Hepatocyte (in vitro differentiated cells): ENCODE measurements around the gene SYDE1. TPM values are rescaled to one million over a fixed set of nuclear protein-coding genes. Genes with fewer than 3 reads are reported as not detected.

Experiments
- DNase-seq: peaks from one replicate; pipeline ENCODE4 v3.0.0-alpha.2; 2016; ENCODE audit warnings: low spot score
- H2AFZ ChIP-seq: fragments of 200-600 bp; sonication (generic); 2 replicates; pipeline ENCODE4 v1.6.0; 2016; ENCODE audit warnings: antibody characterized with exemption, mild to moderate bottlenecking
- H3K27ac ChIP-seq: fragments of 200-600 bp; sonication (generic); 2 replicates; pipeline ENCODE4 v1.5.1; 2016; ENCODE audit warnings: mild to moderate bottlenecking
- H3K27me3 ChIP-seq: fragments of 200-600 bp; sonication (generic); 2 replicates; pipeline ENCODE4 v1.6.1; 2016
- H3K36me3 ChIP-seq: fragments of 200-600 bp; sonication (generic); replicated peaks from 2 replicates; pipeline ENCODE4 v1.5.1; 2016; ENCODE audit warnings: low read depth; ENCODE audit not compliant: insufficient read depth
- H3K4me1 ChIP-seq: fragments of 200-600 bp; sonication (generic); 2 replicates; pipeline ENCODE4 v1.5.1; 2016; ENCODE audit warnings: mild to moderate bottlenecking, moderate library complexity; ENCODE audit not compliant: insufficient read depth
- H3K4me2 ChIP-seq: fragments of 200-600 bp; sonication (generic); 2 replicates; pipeline ENCODE4 v1.6.0; 2016
- H3K4me3 ChIP-seq: fragments of 200-600 bp; sonication (generic); 2 replicates; pipeline ENCODE4 v1.5.1; 2016; ENCODE audit warnings: mild to moderate bottlenecking
- H3K79me2 ChIP-seq: fragments of 200-600 bp; sonication (generic); 2 replicates; pipeline ENCODE4 v1.6.0; 2017; ENCODE audit warnings: mild to moderate bottlenecking
- H3K9me2 ChIP-seq: fragments of 200-600 bp; sonication (generic); replicated peaks from 2 replicates; pipeline ENCODE4 v1.6.0; 2017; ENCODE audit warnings: mild to moderate bottlenecking; ENCODE audit not compliant: insufficient read depth
- H3K9me3 ChIP-seq: fragments of 200-600 bp; sonication (generic); 2 replicates; pipeline ENCODE4 v1.5.1; 2016; ENCODE audit warnings: low read depth, mild to moderate bottlenecking
- H4K20me1 ChIP-seq: fragments of 200-600 bp; sonication (generic); 2 replicates; pipeline ENCODE4 v1.6.0; 2016; ENCODE audit warnings: mild to moderate bottlenecking; ENCODE audit not compliant: insufficient read depth, poor library complexity, severe bottlenecking
- CTCF ChIP-seq: fragments of 200-600 bp; sonication (generic); IDR thresholded peaks from 2 replicates; pipeline ENCODE4 v1.5.1; 2016; ENCODE audit warnings: antibody characterized with exemption, mild to moderate bottlenecking; ENCODE audit not compliant: poor library complexity
- EZH2 ChIP-seq: fragments of 200-600 bp; sonication (generic); IDR thresholded peaks from 2 replicates; pipeline ENCODE4 v1.6.1; 2016; ENCODE audit warnings: antibody characterized with exemption, mild to moderate bottlenecking, borderline replicate concordance
- EZH2phosphoT487 ChIP-seq: fragments of 200-600 bp; sonication (generic); IDR thresholded peaks from one replicate; pipeline ENCODE4 v1.6.1; 2018; ENCODE audit warnings: antibody characterized with exemption, mild to moderate bottlenecking, low read depth, moderate library complexity; ENCODE audit not compliant: unreplicated experiment, severe bottlenecking
- WGBS: methylation state at CpG from one replicate; pipeline ENCODE4 v1.1.6; 2016; ENCODE audit warnings: low lambda C conversion rate; ENCODE audit errors: missing lambda C conversion rate; 5-methylcytosine and 5-hydroxymethylcytosine counted together
- polyA plus RNA-seq: library from polyadenylated mRNA; unstranded; fragments of >200 nt; fragmentation: Nextera tagmentation; extraction: Ambion mirVana; gene quantifications from 2 replicates; pipeline ENCODE4 v1.2.1, GENCODE V29; 2016
- total RNA-seq: library from RNA; depleted of rRNA; stranded (reverse); fragments of >200 nt; gene quantifications from 2 replicates; pipeline ENCODE4 v1.2.3, GENCODE V29; 2014

The SYDE1 gene
- total and polyA plus RNA-seq, 2 experiments from 2014 or later, result 17.8 to 18.5 TPM

GRCh38 chr19:15129856-15130585, 22.8 kb downstream of the SYDE1 start:
- Histone ChIP-seq H3K4me3 (no peak overlapping the region), H2AFZ (no peak overlapping the region), H3K27me3 (no peaks in the 10 kb centered on the region), H3K4me2 (no peak overlapping the region), H3K4me1 (peaks cover 4% of the 10 kb centered on the region), H3K27ac (peak overlapping the region; percentile 64), H3K36me3 (no peaks in the 10 kb centered on the region), H3K9me2 (no peaks in the 10 kb centered on the region), H3K9me3 (no peaks in the 10 kb centered on the region), H4K20me1 (no peaks in the 10 kb centered on the region), H3K79me2 (no peaks in the 10 kb centered on the region)
- peak; percentile 64 for DNase-seq
- TF ChIP-seq CTCF (no peak), EZH2phosphoT487 (no peak), EZH2 (no peak)
- 58% methylated on average over 16 of the region's 16 CpGs for WGBS

GRCh38 chr19:15136234-15136954, 29.2 kb downstream of the SYDE1 start:
- no peaks in the 10 kb centered on the region for H3K27me3 ChIP-seq
- no peaks in the 10 kb centered on the region for H3K79me2 ChIP-seq
- 64% methylated on average over 2 of the region's 2 CpGs for WGBS
- H3K27ac ChIP-seq, result peak overlapping the region; percentile 45
- H3K4me1 ChIP-seq, result no peaks in the 10 kb centered on the region
- H3K9me3 ChIP-seq, result no peaks in the 10 kb centered on the region
- no peaks in the 10 kb centered on the region for H3K36me3 ChIP-seq
- H3K4me2 ChIP-seq, result no peak overlapping the region
- TF ChIP-seq EZH2phosphoT487, result no peak
- no peak for TF ChIP-seq EZH2
- no peak for TF ChIP-seq CTCF
- peak; percentile 45 for DNase-seq
- H2AFZ ChIP-seq, result no peak overlapping the region
- no peak overlapping the region for H3K4me3 ChIP-seq
- H3K9me2 ChIP-seq, result no peaks in the 10 kb centered on the region
- H4K20me1 ChIP-seq, result no peaks in the 10 kb centered on the region

- Histone ChIP-seq H3K27ac (no peak overlapping the region), H3K4me1 (no peaks in the 10 kb centered on the region), H2AFZ (no peak overlapping the region), H3K4me2 (no peak overlapping the region), H4K20me1 (no peaks in the 10 kb centered on the region), H3K27me3 (no peaks in the 10 kb centered on the region), H3K4me3 (no peak overlapping the region), H3K9me3 (no peaks in the 10 kb centered on the region), H3K9me2 (no peaks in the 10 kb centered on the region), H3K36me3 (no peaks in the 10 kb centered on the region), H3K79me2 (no peaks in the 10 kb centered on the region)
- no peak for DNase-seq
- TF ChIP-seq EZH2, result no peak
- TF ChIP-seq CTCF, result no peak
- TF ChIP-seq EZH2phosphoT487, result no peak
Measured at GRCh38 chr19:15137777-15138176, 30.6 kb downstream of the SYDE1 start.
